Ishikawa (cell line): Measurements from ENCODE around the gene CFAP221.

Experiments
- CEBPB ChIP-seq: IDR thresholded peaks from 2 replicates; pipeline ENCODE4 v1.6.1; 2012
- CREB1 ChIP-seq: IDR thresholded peaks from 2 replicates; pipeline ENCODE4 v1.6.1; 2012; ENCODE audit warnings: low read depth
- EGR1 ChIP-seq: IDR thresholded peaks from 2 replicates; pipeline ENCODE4 v1.6.1; 2012
- EP300 ChIP-seq: IDR thresholded peaks from 2 replicates; pipeline ENCODE4 v1.6.1; 2012; ENCODE audit warnings: borderline replicate concordance
- FOXM1 ChIP-seq: IDR thresholded peaks from 2 replicates; pipeline ENCODE4 v1.6.1; 2012; ENCODE audit warnings: low read depth, borderline replicate concordance
- NFIC ChIP-seq: IDR thresholded peaks from 2 replicates; pipeline ENCODE4 v1.6.1; 2012
- RAD21 ChIP-seq: IDR thresholded peaks from 2 replicates; pipeline ENCODE4 v1.6.1; 2012; ENCODE audit warnings: low read depth
- TAF1 ChIP-seq: IDR thresholded peaks from 2 replicates; pipeline ENCODE4 v1.6.1; 2012; ENCODE audit warnings: low read depth, mild to moderate bottlenecking
- TCF12 ChIP-seq: IDR thresholded peaks from 2 replicates; pipeline ENCODE4 v1.6.1; 2012; ENCODE audit warnings: low read depth
- TEAD4 ChIP-seq: IDR thresholded peaks from 2 replicates; pipeline ENCODE4 v1.6.1; 2012
- YY1 ChIP-seq: IDR thresholded peaks from 2 replicates; pipeline ENCODE4 v1.6.1; 2012; ENCODE audit warnings: low read depth
- ZBTB7A ChIP-seq: IDR thresholded peaks from 2 replicates; pipeline ENCODE4 v1.6.1; 2012; ENCODE audit warnings: low read depth
- TF ChIP-seq, protein P1 (sequence below): IDR thresholded peaks from 2 replicates; pipeline ENCODE4 v1.6.1; 2012; ENCODE audit warnings: low read depth, mild to moderate bottlenecking
- TF ChIP-seq, protein P2 (sequence below): IDR thresholded peaks from 2 replicates; pipeline ENCODE4 v1.6.1; 2012
- TF ChIP-seq, protein P3 (sequence below): IDR thresholded peaks from 2 replicates; pipeline ENCODE4 v1.6.1; 2012

Gene CFAP221

DNA sequence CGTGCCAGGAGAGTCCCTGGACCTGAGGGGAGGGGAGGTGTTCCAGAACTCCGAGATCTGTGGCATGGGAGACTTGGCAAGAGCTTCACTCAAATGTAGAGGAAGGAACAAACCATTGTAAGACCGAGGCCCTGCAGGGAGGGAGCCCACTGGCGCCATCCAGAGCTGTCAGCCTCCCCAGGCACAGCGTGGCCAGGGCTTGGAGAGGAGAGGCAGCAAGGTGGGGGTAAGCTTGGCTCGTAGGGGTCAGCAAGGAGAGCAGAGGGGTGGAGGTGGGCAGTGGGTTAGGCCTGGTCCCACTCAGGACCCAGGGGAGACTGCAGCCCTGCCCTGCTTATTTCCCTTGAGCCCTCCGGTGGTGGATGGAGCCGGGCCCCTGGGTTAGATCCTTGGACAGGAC lies 138.3 kb downstream of the CFAP221 start:
- TF ChIP-seq TEAD4 (no peak), CEBPB (no peak), CREB1 (no peak), NFIC (no peak), EGR1 (no peak)
- TF ChIP-seq, protein P1, sequence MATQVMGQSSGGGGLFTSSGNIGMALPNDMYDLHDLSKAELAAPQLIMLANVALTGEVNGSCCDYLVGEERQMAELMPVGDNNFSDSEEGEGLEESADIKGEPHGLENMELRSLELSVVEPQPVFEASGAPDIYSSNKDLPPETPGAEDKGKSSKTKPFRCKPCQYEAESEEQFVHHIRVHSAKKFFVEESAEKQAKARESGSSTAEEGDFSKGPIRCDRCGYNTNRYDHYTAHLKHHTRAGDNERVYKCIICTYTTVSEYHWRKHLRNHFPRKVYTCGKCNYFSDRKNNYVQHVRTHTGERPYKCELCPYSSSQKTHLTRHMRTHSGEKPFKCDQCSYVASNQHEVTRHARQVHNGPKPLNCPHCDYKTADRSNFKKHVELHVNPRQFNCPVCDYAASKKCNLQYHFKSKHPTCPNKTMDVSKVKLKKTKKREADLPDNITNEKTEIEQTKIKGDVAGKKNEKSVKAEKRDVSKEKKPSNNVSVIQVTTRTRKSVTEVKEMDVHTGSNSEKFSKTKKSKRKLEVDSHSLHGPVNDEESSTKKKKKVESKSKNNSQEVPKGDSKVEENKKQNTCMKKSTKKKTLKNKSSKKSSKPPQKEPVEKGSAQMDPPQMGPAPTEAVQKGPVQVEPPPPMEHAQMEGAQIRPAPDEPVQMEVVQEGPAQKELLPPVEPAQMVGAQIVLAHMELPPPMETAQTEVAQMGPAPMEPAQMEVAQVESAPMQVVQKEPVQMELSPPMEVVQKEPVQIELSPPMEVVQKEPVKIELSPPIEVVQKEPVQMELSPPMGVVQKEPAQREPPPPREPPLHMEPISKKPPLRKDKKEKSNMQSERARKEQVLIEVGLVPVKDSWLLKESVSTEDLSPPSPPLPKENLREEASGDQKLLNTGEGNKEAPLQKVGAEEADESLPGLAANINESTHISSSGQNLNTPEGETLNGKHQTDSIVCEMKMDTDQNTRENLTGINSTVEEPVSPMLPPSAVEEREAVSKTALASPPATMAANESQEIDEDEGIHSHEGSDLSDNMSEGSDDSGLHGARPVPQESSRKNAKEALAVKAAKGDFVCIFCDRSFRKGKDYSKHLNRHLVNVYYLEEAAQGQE, result no peak
- TF ChIP-seq, protein P2, sequence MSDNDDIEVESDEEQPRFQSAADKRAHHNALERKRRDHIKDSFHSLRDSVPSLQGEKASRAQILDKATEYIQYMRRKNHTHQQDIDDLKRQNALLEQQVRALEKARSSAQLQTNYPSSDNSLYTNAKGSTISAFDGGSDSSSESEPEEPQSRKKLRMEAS, result no peak

DNA sequence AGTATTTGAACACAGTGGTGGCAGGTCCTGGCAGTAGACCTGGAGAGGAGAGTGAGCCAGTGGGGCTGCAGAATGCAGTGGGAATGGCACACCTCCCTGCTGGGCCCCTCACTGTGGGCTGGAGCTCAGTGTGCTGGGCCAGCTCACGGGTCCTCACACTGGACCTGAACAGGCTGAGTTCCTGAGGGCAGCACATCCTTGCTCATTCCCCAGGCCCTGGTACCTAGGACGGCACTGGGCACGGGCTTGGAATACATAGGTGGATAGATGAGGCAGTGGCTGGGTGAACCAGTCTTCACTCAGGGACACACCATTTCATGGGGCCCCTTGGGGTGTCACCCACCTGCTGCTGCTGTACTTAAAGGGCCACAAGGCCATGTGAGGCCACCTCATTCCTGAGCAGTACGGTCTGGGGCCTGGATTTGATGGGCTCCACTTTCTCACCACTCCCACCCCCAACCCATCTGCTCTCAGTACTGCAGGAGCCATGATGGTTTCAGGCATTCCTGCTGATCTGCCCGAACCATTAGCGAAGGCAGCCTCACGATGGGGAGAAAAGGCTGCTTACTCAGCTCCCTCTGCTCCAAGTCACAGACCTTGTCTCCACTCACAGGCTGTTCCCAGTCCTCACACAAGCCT lies 138.9 kb downstream of the CFAP221 start:
- TF ChIP-seq CEBPB (no peak), RAD21 (no peak), FOXM1 (no peak), TEAD4 (no peak), EP300 (no peak)
- TF ChIP-seq, protein P3, sequence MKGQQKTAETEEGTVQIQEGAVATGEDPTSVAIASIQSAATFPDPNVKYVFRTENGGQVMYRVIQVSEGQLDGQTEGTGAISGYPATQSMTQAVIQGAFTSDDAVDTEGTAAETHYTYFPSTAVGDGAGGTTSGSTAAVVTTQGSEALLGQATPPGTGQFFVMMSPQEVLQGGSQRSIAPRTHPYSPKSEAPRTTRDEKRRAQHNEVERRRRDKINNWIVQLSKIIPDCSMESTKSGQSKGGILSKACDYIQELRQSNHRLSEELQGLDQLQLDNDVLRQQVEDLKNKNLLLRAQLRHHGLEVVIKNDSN, result no peak

DNA sequence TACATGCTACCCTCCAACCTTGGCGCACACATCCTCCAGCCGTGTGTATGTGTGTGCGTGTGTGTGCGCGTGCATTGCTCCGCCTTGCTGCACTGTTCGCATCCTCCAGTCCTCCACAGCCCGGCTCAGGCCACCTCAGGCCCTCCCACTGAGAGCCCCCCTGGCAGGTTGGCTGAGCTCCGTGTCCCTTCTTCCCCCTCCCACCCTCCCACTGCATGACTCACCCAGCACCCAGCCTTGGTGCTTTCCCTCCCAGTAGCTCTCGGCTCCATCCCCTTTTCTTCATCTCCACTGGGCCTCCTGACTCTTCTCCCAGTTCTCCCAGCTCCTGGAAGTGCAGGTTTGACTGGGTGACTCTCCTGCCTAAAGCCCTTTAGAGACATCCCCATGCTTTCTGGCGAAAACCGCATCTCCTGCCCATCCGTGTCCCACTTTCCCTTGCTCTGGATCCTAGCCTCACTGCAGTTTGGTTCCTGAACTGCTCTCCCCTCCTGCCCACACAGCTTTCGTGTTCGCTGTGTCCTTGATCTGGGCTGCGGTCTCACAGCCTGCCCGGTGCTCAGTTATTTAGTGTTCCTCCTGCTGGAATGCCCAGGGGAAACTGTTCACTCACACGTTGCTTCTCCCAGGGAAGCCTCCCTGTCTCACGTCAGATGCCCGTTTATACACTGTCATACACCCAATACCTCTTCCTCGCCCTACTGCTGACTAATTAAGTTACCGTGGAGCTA lies 139.6 kb downstream of the CFAP221 start:
- TF ChIP-seq FOXM1 (no peak), ZBTB7A (no peak), TCF12 (no peak), YY1 (no peak), EGR1 (no peak), TAF1 (no peak), CEBPB (no peak)
- TF ChIP-seq, protein P2, result no peak

DNA sequence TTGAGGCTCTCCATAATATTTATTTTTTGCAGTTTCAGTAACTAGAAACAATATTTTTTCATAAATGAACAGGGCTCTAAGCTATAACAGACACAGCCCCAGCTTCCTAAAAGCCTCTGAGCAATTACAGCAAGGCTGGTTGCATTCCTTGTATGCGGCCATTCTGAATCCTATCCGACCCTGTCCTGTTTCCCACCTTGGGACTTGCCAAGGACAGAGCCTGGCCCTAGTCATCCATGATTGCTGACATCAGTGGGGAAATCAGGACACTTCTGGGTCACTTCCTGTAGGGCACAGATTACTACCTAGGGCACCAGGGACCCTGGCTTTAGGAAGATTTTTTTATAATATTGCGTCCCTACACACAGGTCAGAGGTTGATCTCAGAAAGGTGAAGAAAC lies 140.3 kb downstream of the CFAP221 start:
- TF ChIP-seq EGR1 (no peak), EP300 (no peak), TCF12 (no peak), RAD21 (no peak), TEAD4 (no peak), FOXM1 (no peak), TAF1 (no peak), YY1 (no peak), CEBPB (no peak), ZBTB7A (no peak), CREB1 (no peak), NFIC (no peak)
- TF ChIP-seq, protein P1, result no peak
- TF ChIP-seq, protein P2, result no peak
- TF ChIP-seq, protein P3, result no peak

DNA sequence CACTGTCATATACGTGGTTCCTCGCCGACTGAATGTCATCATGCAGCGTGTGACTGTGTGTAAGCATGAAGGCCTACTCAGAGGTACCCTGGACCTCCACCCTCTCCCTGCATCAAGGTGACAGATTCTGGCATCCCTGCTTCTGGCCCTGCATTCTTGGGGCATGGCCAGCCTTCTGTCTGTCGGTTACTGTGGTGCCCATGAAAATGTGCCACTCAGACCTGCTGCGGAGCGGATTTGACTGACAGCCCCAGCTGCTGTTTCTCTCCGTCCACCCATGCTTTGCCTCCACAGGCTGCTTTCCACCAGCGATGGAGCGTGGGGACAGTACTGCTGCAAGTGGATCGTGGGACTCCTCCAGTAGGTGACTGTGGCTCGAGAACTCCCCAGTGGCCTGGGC lies 144.4 kb downstream of the CFAP221 start:
- TF ChIP-seq TEAD4 (no peak), CEBPB (no peak), YY1 (no peak), FOXM1 (no peak), TCF12 (no peak), RAD21 (no peak), NFIC (no peak), TAF1 (no peak), EP300 (no peak)
- TF ChIP-seq, protein P3, result no peak
